A172 (cell line): Measurements from ENCODE around the gene OR2A25. TPM values are rescaled to one million over a fixed set of nuclear protein-coding genes. Genes with fewer than 3 reads are reported as not detected.
A peak's percentile ranks its signal among the peaks of the same experiment; 100 is the strongest.
"Not testable (repeated sequence)": the region's sequence is repeated elsewhere in the genome, so short reads cannot be mapped to it uniquely, and the experiment has no call there.

ENCODE experiments used
- DNase-seq: peaks from one replicate; pipeline ENCODE4 v3.0.0-alpha.2; 2015; ENCODE audit warnings: low spot score
- total RNA-seq: library from RNA; depleted of rRNA; stranded (reverse); fragments of >200 nt; shearing (Covaris generic); gene quantifications from 2 replicates; pipeline ENCODE4 v1.2.3, GENCODE V29; 2014; rRNA removed

Gene OR2A25, protein sequence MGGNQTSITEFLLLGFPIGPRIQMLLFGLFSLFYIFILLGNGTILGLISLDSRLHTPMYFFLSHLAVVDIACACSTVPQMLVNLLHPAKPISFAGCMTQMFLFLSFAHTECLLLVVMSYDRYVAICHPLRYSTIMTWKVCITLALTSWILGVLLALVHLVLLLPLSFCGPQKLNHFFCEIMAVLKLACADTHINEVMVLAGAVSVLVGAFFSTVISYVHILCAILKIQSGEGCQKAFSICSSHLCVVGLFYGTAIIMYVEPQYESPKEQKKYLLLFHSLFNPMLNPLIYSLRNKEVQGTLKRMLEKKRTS
- total RNA-seq: not detected in 2 replicates

DNA sequence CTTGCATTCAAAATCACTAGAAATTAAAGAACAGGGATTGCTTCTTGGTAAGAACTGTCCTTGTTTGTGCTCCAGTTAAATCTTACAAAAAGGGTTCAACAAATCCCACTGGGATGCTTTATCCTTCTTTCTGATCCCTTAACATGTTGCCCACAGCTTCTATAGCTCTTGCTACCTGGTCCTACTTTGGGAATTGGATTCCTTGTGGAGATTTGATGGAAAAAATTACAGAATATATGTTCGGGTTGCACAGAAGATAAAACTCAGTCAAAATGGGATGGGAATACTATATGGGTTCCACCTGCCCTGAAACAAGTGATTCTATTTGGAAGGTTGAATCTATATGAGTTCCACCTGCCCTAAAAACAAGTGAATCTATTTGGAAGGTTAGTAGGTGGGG, at the start of gene OR2A25:
Gene OR2A25, plus strand, starts transcription at position 301 of the 400 bp plus-strand sequence. CDS start 4,409 bp downstream, outside the sequence.
- no peak for DNase-seq

DNA sequence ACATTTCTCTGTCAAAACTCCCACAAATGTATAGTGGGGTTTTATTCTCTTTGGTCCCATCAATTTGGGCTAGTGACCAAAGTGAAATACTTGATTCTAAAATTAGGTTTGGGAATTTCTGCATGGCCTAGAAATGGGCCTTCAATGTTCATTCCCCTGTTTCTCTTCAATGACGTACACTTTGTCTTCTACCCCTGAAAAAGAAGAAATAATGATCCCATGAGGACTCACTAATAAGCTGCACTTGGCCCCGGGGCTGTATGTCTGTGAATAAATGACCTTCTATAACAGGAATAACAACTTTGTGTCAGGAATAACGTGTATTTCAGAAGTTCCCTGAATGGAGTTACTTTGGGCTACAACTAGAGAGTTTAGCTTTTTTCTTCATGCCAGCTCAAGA, 49.3 kb upstream of the OR2A25 start:
- no peak for DNase-seq

DNA sequence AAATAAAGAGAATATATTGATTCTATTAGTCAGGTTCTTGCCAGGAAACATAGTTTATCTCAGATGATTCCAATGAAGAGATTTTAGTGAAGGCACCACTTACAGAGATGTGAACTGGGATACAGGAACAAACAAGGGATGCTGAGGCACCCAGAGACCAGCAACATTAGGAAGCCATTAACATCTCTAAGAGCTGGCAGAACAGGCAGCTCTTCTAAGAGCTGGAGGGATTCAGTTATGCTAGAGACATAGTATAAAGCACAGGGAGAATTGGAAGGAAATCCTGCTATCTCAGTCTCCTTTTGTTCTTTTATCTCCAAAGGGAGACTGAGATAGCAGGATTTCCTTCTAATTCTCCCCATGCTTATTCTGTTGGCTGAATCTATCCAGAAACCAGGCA, 47.4 kb upstream of the OR2A25 start:
- no peak for DNase-seq

DNA sequence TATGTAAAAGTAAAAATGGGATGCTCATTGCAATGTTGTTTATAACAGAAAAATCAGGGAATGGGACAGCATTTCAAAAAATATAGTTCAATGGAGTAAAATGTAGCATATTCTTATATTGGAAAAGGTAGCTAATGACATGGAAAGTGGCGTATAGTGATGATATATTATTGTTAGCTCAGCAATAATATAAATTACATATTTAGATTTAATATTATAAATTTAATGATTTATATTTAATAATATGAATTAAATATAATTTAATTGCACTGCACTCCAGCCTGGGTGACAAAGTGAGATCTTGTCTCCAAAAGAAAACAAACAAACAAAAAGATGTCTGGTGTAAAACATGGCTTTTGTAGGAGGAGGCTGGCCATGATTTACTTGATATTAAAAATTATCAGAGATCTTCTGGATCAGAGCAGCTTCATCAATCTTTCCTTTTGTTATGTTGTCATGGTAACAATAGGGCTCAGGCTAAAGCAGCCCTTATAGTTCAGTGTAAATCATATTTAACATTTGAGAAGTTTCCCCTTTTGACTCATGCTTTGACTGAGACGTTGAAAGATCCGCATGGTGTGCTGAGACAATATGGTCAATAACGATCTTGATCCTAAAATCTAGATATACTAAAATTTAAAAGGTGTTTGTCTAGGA, 46.3 kb upstream of the OR2A25 start:
- no peak for DNase-seq

DNA sequence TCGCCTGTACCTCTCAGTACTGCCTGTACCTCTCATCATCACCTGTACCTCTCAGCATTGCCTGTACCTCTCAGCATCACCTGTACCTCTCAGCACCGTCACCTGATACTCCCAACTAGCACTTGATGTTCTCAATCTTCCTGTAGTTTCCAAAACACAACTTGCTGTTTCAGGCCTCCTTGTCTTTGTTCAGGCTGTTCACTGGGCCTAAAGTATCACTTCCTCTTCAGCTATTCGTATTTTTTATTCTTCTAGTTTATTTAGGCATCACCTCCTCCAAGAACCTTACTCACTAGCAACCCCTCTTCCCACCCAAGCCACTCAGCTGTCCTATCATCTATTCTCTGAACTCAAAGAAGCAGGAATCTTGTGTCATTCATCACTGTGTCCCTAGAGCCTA, 45.4 kb upstream of the OR2A25 start:
- DNase-seq: no peak

DNA sequence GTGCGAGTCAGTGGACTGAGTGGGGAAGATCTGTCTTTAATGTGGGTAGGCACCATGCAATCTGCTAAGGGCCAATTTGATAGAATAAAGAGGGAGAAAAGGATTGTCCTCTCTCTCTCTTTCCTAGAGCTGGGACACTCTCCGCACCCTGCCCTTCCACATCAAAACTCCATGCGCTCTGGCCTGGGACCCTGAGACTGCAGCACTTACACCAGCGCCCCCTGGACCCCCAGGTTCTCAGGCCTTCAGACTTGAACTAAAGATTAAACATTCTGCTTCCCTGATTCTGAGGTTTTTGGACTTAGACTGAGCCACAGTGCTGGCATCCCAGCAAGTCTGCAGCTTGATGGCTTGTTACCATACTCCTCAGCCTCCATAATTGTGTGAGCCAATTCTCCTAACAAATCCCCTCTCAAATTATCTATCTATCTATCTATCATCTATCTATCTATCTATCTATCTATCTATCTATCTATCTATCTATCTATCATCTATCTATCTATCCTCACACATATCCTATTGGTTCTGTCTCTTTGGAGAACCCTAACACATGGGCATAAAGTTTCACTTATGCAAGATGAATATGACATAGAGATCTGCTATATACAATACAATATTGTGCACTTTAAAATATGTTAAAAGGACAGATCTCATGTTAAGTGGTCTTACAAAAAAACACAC, 43.3 kb upstream of the OR2A25 start:
- DNase-seq: no peak

DNA sequence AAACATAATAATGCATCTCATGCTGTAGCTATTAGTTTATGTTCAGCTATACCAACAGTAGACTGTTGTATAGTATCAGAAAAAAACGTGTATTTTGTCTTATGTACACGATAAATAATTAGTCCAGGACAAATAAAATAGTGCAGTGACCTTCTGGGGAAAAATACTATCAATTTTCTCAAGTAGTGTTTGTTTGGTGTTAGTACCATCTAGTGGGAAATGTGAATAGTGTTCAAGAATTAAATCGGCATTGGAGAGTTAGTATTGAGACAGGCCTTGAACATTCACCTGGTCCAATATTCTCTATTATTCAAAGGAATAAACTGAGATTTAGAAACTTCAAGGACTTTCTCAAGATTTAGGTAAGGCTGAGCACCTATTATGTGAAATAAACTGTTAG, 42.5 kb upstream of the OR2A25 start:
- DNase-seq: peak; percentile 13

DNA sequence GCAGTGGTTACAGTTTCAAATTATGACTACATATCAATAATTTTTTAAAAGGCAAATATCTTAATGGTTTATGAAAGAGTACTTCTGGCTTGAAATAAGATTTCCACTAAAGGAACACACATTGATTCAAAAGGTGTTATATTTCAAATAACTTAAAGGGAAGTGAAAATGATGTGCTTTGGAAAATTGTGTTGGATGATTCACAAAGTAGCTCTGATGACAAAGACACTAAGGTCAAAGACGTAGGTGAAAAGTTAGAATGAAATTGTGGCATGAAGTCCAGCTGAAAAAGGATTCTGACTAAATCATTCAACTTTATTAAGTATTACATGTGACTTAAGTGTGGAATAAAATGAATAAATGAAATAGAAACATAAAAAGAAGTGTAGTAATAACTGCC, 41.6 kb upstream of the OR2A25 start:
- no peak for DNase-seq

DNA sequence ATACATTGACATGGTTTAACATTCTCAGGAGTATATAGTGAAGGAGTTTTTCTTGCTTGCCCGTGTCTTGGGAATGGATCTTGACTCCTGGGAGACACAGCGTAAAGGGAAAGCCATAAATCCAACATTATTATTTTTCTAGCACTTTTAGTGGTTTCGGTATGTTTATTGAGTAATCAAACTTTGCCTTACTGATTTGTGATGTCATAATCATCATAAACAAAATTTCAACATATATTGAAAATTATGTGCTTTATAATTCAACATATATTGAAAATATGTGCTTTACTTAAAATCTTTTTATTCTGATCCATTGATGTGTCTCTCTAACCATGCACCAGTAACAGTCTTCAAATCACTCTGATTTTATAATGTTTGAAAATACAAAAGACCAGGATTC, 41.1 kb upstream of the OR2A25 start:
- no peak for DNase-seq

DNA sequence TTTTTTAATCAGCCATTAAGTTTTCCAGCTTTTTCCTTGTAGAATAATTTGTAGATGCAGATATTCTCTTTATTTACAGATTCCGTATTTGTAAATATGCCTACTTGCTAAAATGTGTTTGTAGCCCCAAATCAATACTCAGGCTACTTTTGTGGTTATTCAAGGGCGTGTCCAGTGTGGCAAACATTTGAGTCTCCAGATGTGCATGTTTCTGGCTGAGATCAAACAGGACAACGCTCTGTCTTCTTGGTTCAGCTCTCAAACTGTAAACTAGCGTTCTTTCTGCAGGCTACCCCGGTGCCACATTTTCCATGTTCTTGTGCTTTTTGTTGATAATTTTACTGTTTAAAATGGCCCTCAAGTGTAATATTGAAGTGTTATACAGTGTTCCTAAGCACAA, 37.1 kb upstream of the OR2A25 start:
- no peak for DNase-seq

DNA sequence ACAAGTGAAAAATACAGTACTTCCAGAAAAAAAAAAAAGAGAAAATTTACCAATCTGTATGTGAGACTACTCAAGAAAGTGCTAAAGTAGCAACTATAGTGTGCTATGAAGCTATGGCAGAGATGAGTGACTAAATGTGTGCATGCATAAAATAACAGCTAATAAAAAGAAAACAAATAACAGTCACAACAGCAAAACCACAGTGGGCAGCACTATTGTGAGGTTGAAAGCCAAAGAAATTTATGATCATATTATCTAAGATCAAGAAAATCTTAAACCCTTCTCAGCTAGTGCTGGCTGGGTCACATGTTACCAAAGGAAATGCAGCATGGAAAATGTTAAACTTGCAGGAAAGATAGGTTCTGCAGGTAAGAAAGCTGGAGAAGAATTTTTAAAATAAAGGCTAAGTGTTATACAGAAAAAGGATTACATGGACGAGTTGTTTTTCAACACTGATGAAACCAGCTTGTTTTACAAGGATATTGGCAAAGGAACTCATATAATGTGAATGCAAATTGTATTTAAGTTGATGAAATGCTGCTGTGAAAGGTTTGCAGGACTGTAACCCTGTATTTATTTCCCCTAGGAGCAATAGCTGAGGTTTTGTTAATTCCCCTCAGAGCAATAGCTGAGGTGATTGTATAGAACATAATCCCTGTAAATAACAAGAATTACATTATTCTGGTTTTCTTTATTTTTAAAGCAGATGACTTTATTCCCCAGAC, 36.5 kb upstream of the OR2A25 start:
- no peak for DNase-seq

DNA sequence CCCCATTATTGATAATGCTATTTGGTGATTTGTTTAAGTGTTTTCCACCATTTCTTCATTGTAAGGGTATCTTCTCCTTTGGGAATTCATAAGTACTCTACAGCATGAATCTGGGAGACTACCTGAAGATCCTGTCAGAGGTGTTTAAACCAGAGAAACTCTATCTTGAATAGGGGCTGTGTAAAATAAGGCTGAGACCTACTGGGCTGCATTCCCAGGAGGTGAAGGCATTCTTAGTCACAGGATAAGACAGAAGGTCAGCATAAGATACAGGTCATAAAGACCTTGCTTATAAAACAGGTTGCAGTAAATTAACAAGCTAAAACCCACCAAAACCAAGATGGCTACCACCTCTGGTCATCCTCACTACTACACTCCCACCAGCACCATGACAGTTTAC, 34.2 kb upstream of the OR2A25 start:
- DNase-seq: no peak

DNA sequence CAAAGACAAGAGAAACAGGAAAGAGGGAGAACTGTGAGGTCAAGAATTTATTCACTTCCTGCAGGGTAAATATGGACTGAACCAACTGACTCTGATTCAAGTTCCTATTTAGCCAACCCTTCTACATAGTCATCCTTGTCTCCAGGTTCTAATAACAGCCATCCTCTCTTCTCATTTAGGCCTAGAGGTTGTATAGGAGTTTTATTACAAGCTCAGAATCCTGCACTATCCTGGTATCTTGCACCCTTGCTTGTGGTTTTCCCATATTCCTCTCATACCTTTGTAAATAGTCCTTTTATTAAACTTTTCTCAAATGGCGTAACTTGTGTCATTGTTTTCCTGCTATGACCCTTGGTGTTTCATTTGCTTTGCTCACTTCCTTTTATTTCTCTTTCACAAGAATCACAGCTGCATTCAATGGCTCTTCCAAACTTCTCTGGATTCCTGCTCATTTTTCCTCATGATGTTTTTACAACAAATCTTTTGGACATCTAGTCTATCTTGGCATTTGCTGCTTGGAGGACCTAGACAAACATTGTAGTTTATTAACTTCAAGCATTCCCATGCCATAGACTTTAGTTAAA, 33.2 kb upstream of the OR2A25 start:
- no peak for DNase-seq

DNA sequence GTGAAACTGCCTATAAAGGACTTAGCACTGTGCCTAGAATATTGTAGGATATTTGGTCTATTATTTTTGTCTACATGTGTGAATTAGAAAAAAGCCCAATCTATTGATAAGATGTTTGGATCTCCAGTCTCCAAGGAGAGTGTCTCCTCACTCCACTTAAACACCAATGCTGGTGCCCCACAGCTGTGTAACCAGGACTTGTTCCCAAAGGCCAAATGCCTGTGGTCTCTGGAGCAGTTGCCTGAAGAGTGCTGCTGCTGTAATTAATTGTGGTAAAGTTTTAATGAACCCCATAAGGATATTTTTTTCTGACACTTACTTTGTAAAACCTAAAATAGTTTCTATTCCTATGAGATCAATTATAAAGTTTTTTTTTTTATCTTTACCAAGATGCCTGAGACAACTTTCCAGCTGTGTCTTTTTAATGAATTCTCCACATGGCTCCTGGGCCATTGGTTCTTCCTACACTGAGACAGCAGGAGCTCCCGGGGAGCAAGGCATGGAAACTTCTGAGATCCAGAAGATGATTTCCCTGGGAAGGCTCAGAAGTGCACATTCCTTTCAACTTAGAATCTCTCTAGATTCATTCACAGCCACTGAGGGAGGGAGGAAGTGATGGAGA, 32.1 kb upstream of the OR2A25 start:
- no peak for DNase-seq

DNA sequence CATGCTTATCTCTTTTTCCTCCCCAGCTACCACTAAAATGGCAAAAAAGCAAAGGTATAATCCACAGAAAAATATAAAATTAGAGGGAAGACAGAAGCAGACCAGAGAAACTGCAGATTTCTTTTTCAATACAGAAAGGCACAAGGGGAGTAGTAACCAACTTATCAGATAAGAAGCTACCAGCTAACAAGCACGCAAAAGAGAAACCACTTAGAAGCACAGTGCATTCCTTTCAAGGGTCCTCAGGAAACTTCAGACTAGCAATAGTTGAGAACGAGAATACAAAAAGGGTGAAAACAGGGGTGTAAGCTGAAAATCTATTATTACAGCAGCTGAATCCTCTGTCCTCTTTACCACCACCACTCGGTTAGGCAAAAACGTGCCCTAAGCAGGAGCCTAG, 30.7 kb upstream of the OR2A25 start:
- no peak for DNase-seq

DNA sequence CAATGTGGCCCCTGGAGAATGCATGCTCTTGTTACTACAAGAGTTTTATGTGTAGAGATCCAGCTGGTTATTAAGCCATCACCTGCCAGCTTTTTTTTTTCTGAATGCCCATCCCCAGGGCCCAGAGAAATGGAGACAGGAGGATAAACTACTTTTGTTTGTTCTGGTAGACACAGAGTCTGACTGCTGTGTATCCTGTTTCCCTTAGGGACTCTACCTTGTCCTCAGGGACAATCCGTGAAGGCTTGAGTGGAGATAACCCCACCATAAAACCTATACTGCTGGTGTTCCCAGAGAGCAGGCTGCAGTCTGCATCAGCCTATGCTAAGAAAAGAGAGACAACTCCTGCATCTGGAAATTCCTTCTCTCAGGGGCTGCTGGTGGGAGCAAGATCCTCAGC, 21.0 kb upstream of the OR2A25 start, which contains the start of gene OR2A5:
Gene OR2A5, plus strand, starts transcription at position 301 of the 400 bp plus-strand sequence. CDS start 1,454 bp downstream, outside the sequence.
- no peak for DNase-seq

DNA sequence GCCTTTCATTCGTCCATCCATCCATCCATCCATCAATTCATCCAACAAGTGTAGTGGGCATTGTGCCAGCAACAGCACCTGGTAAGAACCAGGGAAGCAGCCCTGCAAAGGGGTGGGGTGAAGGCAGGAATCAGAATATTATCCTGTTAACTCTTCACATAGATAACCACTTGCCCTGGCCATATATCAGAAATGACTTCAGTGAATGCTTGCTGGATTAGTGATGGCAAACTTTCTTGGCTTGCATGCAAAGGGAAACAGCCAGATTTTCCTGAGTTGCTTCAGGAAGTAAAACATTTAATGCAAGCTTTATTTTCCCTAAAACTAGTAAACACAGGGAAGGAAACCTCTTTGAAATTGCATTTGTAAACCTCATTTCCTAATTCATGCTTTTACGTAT, 20.1 kb upstream of the OR2A25 start:
- no peak for DNase-seq

DNA sequence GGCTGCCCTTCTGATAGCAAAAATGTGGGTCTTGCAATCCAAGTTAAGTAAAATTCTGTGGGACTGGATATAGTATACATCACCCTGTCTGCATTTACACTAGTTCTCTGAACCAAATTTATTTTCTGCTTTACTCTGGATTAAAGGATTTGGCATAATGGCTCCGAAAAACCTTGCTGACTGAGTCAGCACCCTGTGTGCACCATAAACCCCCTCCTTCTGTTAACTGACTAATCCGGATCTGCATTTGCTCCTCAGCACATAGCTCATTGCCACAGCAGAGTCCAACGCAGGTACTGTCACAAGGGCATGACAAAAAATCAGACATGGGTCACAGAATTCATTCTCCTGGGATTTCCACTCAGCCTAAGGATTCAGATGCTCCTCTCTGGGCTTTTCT, 19.5 kb upstream of the OR2A25 start:
- no peak for DNase-seq

DNA sequence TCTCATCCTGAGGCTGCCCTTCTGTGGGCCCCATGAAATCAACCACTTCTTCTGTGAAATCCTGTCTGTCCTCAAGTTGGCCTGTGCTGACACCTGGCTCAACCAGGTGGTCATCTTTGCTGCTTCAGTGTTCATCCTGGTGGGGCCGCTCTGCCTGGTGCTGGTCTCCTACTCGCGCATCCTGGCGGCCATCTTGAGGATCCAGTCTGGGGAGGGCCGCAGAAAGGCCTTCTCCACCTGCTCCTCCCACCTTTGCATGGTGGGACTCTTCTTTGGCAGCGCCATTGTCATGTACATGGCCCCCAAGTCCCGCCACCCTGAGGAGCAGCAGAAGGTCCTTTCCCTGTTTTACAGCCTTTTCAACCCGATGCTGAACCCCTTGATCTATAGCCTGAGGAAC, 18.7 kb upstream of the OR2A25 start:
- DNase-seq: not testable (repeated sequence)

DNA sequence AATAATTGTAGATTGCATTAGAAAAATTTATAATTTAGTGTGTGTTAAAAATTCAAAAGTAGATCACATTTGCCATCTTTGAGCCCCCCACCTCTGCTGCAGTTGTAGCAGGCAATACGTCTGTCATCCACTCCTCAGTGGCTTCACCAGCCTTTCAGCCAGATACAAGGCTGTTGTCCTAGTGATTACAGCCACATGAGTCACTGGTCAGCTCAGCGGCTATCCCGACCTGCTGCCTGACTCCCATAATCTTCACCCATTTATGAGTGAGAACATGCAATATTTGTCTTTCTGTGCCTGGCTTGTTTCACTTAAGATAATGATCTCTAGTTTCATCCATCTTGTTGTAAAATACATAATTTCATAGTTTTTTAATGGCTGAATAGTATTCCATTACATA, 11.7 kb upstream of the OR2A25 start:
- DNase-seq: peak; percentile 33

DNA sequence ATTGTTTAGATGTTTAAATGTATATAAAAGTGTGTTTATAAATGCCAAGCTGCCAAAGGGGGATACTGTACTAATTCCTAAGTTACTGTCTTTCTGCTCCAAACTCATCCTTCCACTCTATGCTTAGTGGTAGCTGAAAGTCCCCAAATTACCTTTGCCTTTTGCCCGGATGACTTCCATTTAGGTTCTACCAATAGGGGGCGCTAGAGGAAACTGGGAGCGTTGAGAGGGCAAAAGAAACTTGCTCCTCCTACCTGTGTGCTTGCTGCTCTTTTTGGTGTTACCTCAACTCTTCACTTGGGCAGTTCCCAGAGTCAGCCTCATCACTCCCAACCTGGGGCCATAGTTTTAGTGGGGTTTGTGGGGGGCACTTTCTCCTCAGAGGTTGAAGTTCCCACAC, 5.9 kb upstream of the OR2A25 start:
- DNase-seq: no peak
